IPS-18c (cell line): ENCODE results near the gene ANKRD13B.
A peak's percentile ranks its signal among the peaks of the same experiment; 100 is the strongest.

ENCODE experiments used
- H3K4me3 ChIP-seq: 2 replicates; pipeline ENCODE4 v1.7.0; 2013; ENCODE audit warnings: low read depth, mild to moderate bottlenecking, low read length, moderate library complexity; ENCODE audit not compliant: insufficient read depth
- H3K9me3 ChIP-seq: one replicate; pipeline ENCODE4 v1.6.1; 2013; ENCODE audit warnings: mild to moderate bottlenecking, low read length, moderate library complexity; ENCODE audit not compliant: control insufficient read depth, insufficient read depth

The ANKRD13B gene

DNA sequence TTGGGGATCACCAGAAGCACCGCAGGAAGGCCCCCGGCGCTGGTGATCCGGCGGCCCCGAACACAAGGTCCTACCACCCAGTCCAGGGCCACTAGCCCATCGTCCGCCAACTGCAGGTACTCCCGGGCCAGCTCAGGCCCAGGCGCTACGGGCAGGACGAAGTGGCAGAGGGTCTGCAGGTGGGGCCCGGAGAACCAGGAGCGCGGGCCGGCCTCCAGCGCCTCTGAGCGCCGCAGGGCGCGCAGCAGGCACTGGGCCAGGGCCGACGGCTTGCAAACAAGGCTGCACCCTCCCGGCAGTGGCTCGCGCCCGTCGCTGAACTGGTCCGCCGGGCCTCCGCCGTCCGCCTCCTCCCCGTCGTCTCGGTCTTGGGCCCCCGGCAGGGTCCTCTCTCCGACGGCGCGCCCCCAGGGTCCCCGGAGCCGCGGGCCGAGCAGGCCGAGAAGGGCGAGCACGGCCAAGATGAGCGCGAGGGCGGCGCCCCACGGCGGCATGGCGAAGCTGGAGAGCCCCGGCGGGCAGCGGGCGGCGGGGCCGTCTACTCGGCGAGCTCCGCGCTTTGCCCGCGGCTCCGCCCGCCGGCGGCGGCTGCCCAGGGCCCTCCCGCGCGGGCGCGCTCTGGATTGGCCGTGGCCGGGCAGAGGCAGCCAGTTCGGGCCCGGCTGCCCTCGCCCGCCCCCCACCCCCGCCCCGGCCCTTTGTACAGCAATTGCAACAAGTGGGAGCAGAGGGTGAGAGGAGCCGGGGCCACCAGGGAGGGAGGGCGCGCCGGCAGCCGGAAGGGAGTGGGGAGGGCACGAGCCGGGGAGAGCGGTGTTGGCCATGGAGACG is 26.2 kb upstream of the ANKRD13B start, which contains the start of gene ABHD15:
Gene ABHD15 (minus strand): TSS at position 565 of the 831 bp plus-strand sequence. CDS start 71 bp downstream, at position 494.
- peak within 1 kb of the TSS; percentile 80 for H3K4me3 ChIP-seq
- H3K9me3 ChIP-seq: peaks cover 2% of the 10 kb centered on the region

DNA sequence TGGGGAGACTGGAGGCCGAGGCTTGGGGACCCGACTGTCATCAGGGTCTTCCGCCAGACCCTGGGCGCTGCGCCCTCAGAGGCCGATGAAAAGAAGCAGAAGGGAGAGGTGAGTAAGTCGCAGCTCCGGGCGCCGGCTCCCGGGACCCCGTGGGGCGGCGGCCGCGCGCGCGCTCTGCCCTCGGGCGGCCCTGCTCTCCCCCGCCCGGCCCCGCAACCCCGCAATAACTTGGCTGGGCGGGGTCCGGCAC is 25.7 kb upstream of the ANKRD13B start:
- Histone ChIP-seq H3K9me3 (peaks cover 4% of the 10 kb centered on the region), H3K4me3 (peak overlapping the region; percentile 80)

DNA sequence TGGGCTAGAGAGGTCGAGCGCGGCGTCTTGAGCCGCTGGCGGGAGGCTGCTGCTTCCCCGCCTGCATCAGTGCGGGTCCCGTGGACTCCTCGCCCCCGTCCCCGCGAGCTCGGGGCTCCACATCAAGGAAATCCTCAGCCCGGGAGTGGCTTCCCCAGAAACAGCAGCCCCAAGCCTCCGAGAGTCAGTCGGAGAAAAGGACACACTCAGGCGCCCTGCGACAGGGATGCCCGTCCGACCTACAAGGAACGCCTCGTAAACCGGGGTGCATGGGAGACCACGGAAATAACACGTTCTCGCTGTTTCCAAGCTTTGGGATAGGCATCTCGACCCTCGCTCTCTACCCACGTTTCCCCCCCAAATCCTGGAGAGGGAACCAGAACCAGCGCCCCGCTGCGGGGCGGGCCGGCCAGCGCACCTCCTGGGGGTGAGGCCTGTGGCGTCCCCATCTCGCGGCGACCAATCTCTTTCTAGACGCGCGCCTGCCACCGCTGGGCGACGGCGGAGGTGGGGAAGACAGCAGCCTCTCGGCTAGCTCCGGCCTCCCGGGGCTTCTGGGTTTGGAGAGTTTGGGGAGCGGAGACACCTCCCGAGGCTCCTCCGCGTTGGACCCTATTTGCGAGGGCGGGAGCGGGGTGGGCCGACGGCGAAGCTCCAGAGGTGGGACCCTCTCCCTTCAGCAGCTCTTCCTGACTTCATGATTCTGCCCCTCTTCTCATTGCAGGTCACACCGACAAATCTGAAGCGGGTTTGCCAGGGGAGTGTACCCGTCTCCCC is 25.2 kb upstream of the ANKRD13B start:
- peaks cover 4% of the 10 kb centered on the region for H3K9me3 ChIP-seq
- H3K4me3 ChIP-seq: peak overlapping the region; percentile 80

- Histone ChIP-seq H3K9me3 (peaks cover 4% of the 10 kb centered on the region), H3K4me3 (peak within 1 kb of the TSS; percentile 84)
These were observed 24.3 kb upstream of the ANKRD13B start, which contains the start of gene TP53I13 for GRCh38 chr17:29568331-29569244. TP53I13 (plus strand) TSS chr17:29568701; CDS start chr17:29568759, 58 bp downstream.

- Histone ChIP-seq H3K9me3 (peaks cover 4% of the 10 kb centered on the region), H3K4me3 (peak overlapping the region; percentile 84)
These were observed 23.5 kb upstream of the ANKRD13B start for GRCh38 chr17:29569245-29569950.

- Histone ChIP-seq H3K9me3 (peaks cover 4% of the 10 kb centered on the region), H3K4me3 (no peak overlapping the region)
These were observed 22.4 kb upstream of the ANKRD13B start for GRCh38 chr17:29570521-29570920.

GRCh38 chr17:29571486-29571882 is 21.4 kb upstream of the ANKRD13B start:
- peaks cover 6% of the 10 kb centered on the region for H3K9me3 ChIP-seq
- no peak overlapping the region for H3K4me3 ChIP-seq

DNA sequence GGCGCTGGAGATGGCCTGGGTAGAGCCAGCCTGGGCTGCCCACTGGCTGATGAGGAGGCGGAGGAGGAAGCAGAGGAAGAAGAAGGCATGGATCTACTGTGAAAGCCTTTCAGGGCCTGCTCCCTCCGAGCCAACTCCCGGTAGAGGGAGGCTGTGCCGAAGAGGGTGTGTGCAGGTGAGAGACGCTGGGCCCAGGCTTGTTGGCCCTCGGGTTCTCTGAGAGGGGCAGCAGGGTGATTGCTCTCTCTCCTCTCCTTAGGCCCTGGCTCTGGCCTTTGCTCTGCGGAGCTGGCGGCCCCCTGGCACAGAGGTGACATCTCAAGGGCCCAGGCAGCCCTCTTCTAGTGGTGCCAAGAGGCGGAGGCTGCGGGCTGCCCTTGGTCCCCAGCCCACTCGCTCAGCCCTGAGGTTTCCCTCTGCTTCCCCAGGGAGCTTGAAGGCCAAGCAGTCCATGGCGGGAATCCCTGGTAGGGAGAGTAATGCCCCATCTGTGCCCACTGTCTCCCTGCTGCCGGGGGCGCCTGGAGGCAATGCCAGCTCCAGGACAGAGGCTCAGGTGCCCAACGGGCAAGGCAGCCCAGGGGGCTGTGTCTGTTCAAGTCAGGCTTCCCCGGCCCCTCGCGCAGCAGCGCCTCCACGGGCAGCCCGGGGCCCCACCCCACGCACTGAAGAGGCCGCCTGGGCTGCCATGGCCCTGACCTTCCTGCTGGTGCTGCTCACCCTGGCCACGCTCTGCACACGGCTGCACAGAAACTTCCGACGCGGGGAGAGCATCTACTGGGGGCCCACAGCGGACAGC is 20.9 kb upstream of the ANKRD13B start:
- Histone ChIP-seq H3K4me3 (no peak overlapping the region; the same call in 1 of the 2 replicates), H3K9me3 (peaks cover 6% of the 10 kb centered on the region)

GRCh38 chr17:29572691-29573557 is 20.0 kb upstream of the ANKRD13B start:
- Histone ChIP-seq H3K9me3 (peaks cover 6% of the 10 kb centered on the region), H3K4me3 (no peak overlapping the region; the same call in 1 of the 2 replicates)

DNA sequence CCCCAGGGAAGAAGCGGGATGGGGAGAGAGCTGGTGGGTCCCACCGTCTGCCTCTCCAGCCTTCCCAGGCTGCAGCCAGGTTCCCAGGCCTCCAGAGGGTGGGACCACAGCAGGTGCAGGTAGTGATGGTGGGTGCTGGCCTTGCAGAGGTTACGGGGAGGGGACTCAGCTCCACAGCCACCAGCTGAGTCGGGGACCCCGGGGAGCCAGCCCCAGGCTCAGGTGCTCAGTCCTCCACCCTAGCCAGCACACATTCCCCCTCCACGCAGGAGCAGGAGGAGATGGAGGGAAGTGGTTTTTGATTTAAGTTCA is 19.4 kb upstream of the ANKRD13B start:
- H3K4me3 ChIP-seq: no peak overlapping the region
- peaks cover 6% of the 10 kb centered on the region for H3K9me3 ChIP-seq

- no peak overlapping the region for H3K4me3 ChIP-seq
These were observed 18.8 kb upstream of the ANKRD13B start for GRCh38 chr17:29573871-29574731.

GRCh38 chr17:29574732-29575510 is 18.0 kb upstream of the ANKRD13B start:
- peaks cover 4% of the 10 kb centered on the region for H3K9me3 ChIP-seq
- H3K4me3 ChIP-seq: no peak overlapping the region

More at GRCh38 chr17:29573871-29574731, 18.8 kb upstream of the ANKRD13B start:
- peaks cover 4% of the 10 kb centered on the region for H3K9me3 ChIP-seq

GRCh38 chr17:29575511-29576213 is 17.3 kb upstream of the ANKRD13B start:
- Histone ChIP-seq H3K9me3 (peaks cover 4% of the 10 kb centered on the region), H3K4me3 (no peak overlapping the region)
